HepG2 (cell line): ENCODE measurements around the gene IL1A. TPM values are rescaled to one million over a fixed set of nuclear protein-coding genes. Genes with fewer than 3 reads are reported as not detected.

Source experiments
- ATAC-seq: fragments of 200-7000 bp; cut with Tn5 transposase; 3 replicates; pipeline ENCODE4 v1.9.1; 2020; ENCODE audit warnings: mild to moderate bottlenecking, moderate library complexity
- BruUV-seq: library from RNA; stranded (reverse); fragments of 400-500 nt; replicated peaks from 2 replicates; lab custom pipeline; 2021; lab: Mats Ljungman, UMichigan
- CTCF ChIA-PET: fragments of 300-600 bp; formaldehyde crosslinking; extraction: SDS; loops from one replicate; lab custom pipeline; 2021; ENCODE audit warnings: low total read pairs, inconsistent platforms, low intra/inter-chr PET ratio; lab: Yijun Ruan, JAX
- POLR2A ChIA-PET: fragments of 350-600 bp; sonication (Branson Sonifier 250); formaldehyde crosslinking; loops from one replicate; lab custom pipeline; 2020; ENCODE audit warnings: antibody characterized with exemption, inconsistent platforms; lab: Yijun Ruan, JAX
- DNase-seq: peaks from one replicate; pipeline ENCODE4 v3.0.0-alpha.2; 2015; ENCODE audit warnings: low spot score
- FAIRE-seq: peaks from 3 replicates; lab custom pipeline; 2011; peaks lifted over from hg19 to GRCh38; lab: Jason Lieb, UNC
- H2AFZ ChIP-seq: one replicate; pipeline ENCODE4 v1.6.1; 2011; ENCODE audit warnings: low read length, inconsistent platforms
- H3K27ac ChIP-seq: fragments of 300-600 bp; 3 replicates; pipeline ENCODE4 v1.8.0; 2011; ENCODE audit warnings: mixed run types, mild to moderate bottlenecking, mixed read lengths, low read length, inconsistent platforms; ENCODE audit not compliant: insufficient read depth; ENCODE audit errors: extremely low read length
- H3K27me3 ChIP-seq, 2 experiments: fragments of 200-600 bp in 1 of 2; 2 replicates in 1 of 2; 3 replicates in 1 of 2; pipeline versions ENCODE4 v1.6.0 to v1.8.0; 2011; ENCODE audit warnings: low read length in 2 of 2, mild to moderate bottlenecking in 2 of 2, moderate library complexity in 2 of 2, inconsistent platforms in 1 of 2; ENCODE audit not compliant: insufficient read depth in 2 of 2, control insufficient read depth in 1 of 2
- H3K36me3 ChIP-seq, 2 experiments: fragments of 200-600 bp in 1 of 2; replicated peaks in 1 of 2; 2 replicates in 1 of 2; 3 replicates in 1 of 2; pipeline versions ENCODE4 v1.5.1 to v1.8.0; 2011; ENCODE audit warnings: low read length in 2 of 2, inconsistent platforms in 1 of 2; ENCODE audit not compliant: insufficient read depth in 2 of 2, control insufficient read depth in 1 of 2
- H3K4me1 ChIP-seq: 2 replicates; pipeline ENCODE4 v1.5.1; 2012; ENCODE audit warnings: low read length, inconsistent platforms; ENCODE audit not compliant: insufficient read depth
- H3K4me2 ChIP-seq: 2 replicates; pipeline ENCODE4 v1.6.0; 2011; ENCODE audit warnings: low read depth, low read length, inconsistent platforms
- H3K4me3 ChIP-seq, 3 experiments: fragments of 200-600 bp in 1 of 3; sonication (generic), shearing (Covaris generic) in 1 of 3; replicated peaks in 1 of 3; 2 replicates each; pipeline ENCODE4 v1.5.1; 2011 to 2016; ENCODE audit warnings: low read length in 3 of 3, inconsistent platforms in 2 of 3, low read depth in 2 of 3, mild to moderate bottlenecking in 2 of 3, control low read depth in 1 of 3, mixed read lengths in 1 of 3; ENCODE audit not compliant: insufficient read depth in 1 of 3
- H3K79me2 ChIP-seq: one replicate; pipeline ENCODE4 v1.6.1; 2011; ENCODE audit warnings: low read length, inconsistent platforms; ENCODE audit not compliant: insufficient read depth
- H3K9ac ChIP-seq: 2 replicates; pipeline ENCODE4 v1.6.0; 2011; ENCODE audit warnings: mild to moderate bottlenecking, low read depth, low read length, inconsistent platforms; ENCODE audit not compliant: insufficient read depth
- H3K9me3 ChIP-seq: 2 replicates; pipeline ENCODE4 v1.5.1; 2012; ENCODE audit warnings: mild to moderate bottlenecking, low read length
- H4K20me1 ChIP-seq: 2 replicates; pipeline ENCODE4 v1.6.0; 2011; ENCODE audit warnings: inconsistent platforms, mild to moderate bottlenecking, low read length, moderate library complexity; ENCODE audit not compliant: insufficient read depth
- ARNT ChIP-seq: fragments of 450-650 bp; IDR thresholded peaks from 2 replicates; pipeline ENCODE4 v1.6.1; 2017
- BCL3 ChIP-seq: sonication (generic); formaldehyde crosslinking; IDR thresholded peaks from 2 replicates; pipeline ENCODE4 v1.5.1; 2020; ENCODE audit warnings: mild to moderate bottlenecking, missing genetic modification reagents, moderate library complexity
- HNF4A ChIP-seq: sonication (generic); formaldehyde crosslinking; IDR thresholded peaks from 2 replicates; pipeline ENCODE4 v1.4.0; 2020; ENCODE audit warnings: missing genetic modification reagents
- JDP2 ChIP-seq: sonication (generic); formaldehyde crosslinking; IDR thresholded peaks from 2 replicates; pipeline ENCODE4 v1.8.1; 2022; ENCODE audit warnings: missing genetic modification reagents, borderline replicate concordance
- JUN ChIP-seq: sonication (generic); formaldehyde crosslinking; IDR thresholded peaks from 2 replicates; pipeline ENCODE4 v1.4.0; 2020; ENCODE audit warnings: mild to moderate bottlenecking, missing genetic modification reagents
- KLF6 ChIP-seq: IDR thresholded peaks from 2 replicates; pipeline ENCODE4 v1.8.0; 2016; ENCODE audit warnings: missing biosample characterization, missing genetic modification reagents
- NCOA2 ChIP-seq: sonication (generic); formaldehyde crosslinking; IDR thresholded peaks from 2 replicates; pipeline ENCODE4 v1.8.0; 2022; ENCODE audit warnings: inconsistent platforms
- PHF21A ChIP-seq: sonication (generic); formaldehyde crosslinking; IDR thresholded peaks from 2 replicates; pipeline ENCODE4 v1.5.0; 2020; ENCODE audit warnings: mild to moderate bottlenecking, missing genetic modification reagents
- POGZ ChIP-seq: sonication (generic); formaldehyde crosslinking; IDR thresholded peaks from 2 replicates; pipeline ENCODE4 v1.4.0; 2020; ENCODE audit warnings: mild to moderate bottlenecking, missing genetic modification reagents
- SALL1 ChIP-seq: sonication (generic); formaldehyde crosslinking; IDR thresholded peaks from 2 replicates; pipeline ENCODE4 v1.8.0; 2022; ENCODE audit warnings: mild to moderate bottlenecking, missing genetic modification reagents
- SIN3A ChIP-seq: IDR thresholded peaks from 2 replicates; pipeline ENCODE4 v1.6.1; 2011; ENCODE audit warnings: low read depth, mild to moderate bottlenecking, control low read depth, low read length, borderline replicate concordance
- THAP7 ChIP-seq: sonication (generic); formaldehyde crosslinking; IDR thresholded peaks from 2 replicates; pipeline ENCODE4 v1.8.1; 2023; ENCODE audit warnings: mild to moderate bottlenecking, missing genetic modification reagents
- ZFP62 ChIP-seq: sonication (generic); formaldehyde crosslinking; IDR thresholded peaks from 2 replicates; pipeline ENCODE4 v1.4.0; 2020; ENCODE audit warnings: missing genetic modification reagents
- ZFP91 ChIP-seq: sonication (generic); formaldehyde crosslinking; IDR thresholded peaks from 2 replicates; pipeline ENCODE4 v1.9.0; 2022; ENCODE audit warnings: missing genetic modification reagents, mild to moderate bottlenecking, borderline replicate concordance
- ZMYM3 ChIP-seq: sonication (generic); formaldehyde crosslinking; IDR thresholded peaks from 2 replicates; pipeline ENCODE4 v1.5.1; 2020; ENCODE audit warnings: mild to moderate bottlenecking, missing genetic modification reagents
- ZNF275 ChIP-seq: sonication (generic); formaldehyde crosslinking; IDR thresholded peaks from 2 replicates; pipeline ENCODE4 v1.8.0; 2022; ENCODE audit warnings: missing genetic modification reagents, mild to moderate bottlenecking, inconsistent platforms, borderline replicate concordance
- ZNF510 ChIP-seq: sonication (generic); formaldehyde crosslinking; IDR thresholded peaks from 2 replicates; pipeline ENCODE4 v1.4.0; 2020; ENCODE audit warnings: low read depth, mild to moderate bottlenecking, missing genetic modification reagents
- ZNF577 ChIP-seq: sonication (generic); formaldehyde crosslinking; IDR thresholded peaks from 2 replicates; pipeline ENCODE4 v1.4.0; 2020; ENCODE audit warnings: mild to moderate bottlenecking, low read depth, missing genetic modification reagents, borderline replicate concordance
- ZUFSP ChIP-seq: sonication (generic); formaldehyde crosslinking; IDR thresholded peaks from 2 replicates; pipeline ENCODE4 v1.9.0; 2021; ENCODE audit warnings: missing genetic modification reagents, mild to moderate bottlenecking, borderline replicate concordance
- WGBS: methylation state at CpG from one replicate; pipeline ENCODE4 v1.1.6; 2017; ENCODE audit warnings: low lambda C conversion rate; 5-methylcytosine and 5-hydroxymethylcytosine counted together
- in situ Hi-C: cut with HindIII; loops from 2 replicates; pipeline ENCODE4 v1.10.0; 2017; ENCODE audit warnings: low pct_unique_long_range_greater_than_20kb; ENCODE audit not compliant: extremely low pct_ligation_motif_present
- intact Hi-C: fragments of 100-400 bp; cut with micrococcal nuclease; formaldehyde crosslinking; loops from one replicate; pipeline ENCODE4 v1.10.0; 2022; ENCODE audit not compliant: unreplicated experiment
- polyA plus RNA-seq, 8 experiments: library from polyadenylated mRNA; depleted of rRNA in 3 of 8; stranded (reverse) in 7 of 8; unstranded in 1 of 8; fragments of >200 nt; fragmentation: Illumina TruSeq in 4 of 8; extraction: Trizol in 4 of 8; gene quantifications; 2 replicates each; pipeline versions ENCODE4 v1.2.1 to v1.2.3, GENCODE V29; 2011 to 2016; ENCODE audit warnings: low read depth in 4 of 8, missing spikeins in 1 of 8, mixed read lengths in 1 of 8; ENCODE audit not compliant: insufficient read depth in 1 of 8
- total RNA-seq, 5 experiments: library from RNA; depleted of rRNA; stranded (reverse); fragments of >200 nt; fragmentation: Illumina TruSeq; extraction: Trizol; gene quantifications; 2 replicates each; pipeline ENCODE4 v1.2.3, GENCODE V29; 2016; ENCODE audit warnings: low read depth in 1 of 5

Gene IL1A
- total and polyA plus RNA-seq, 2 of the 13 experiments (the other 11 are each of a cell fraction or from before 2014, with no cell fraction given) = not detected

GRCh38 chr2:112817082-112817689 lies 32.9 kb upstream of the IL1A start:
- peak; percentile 26 for ATAC-seq
- Histone ChIP-seq H2AFZ (no peak overlapping the region), H3K27ac (peak overlapping the region; percentile 22), H4K20me1 (no peaks in the 10 kb centered on the region), H3K9ac (no peak overlapping the region), H3K27me3 (no peaks in the 10 kb centered on the region), H3K79me2 (no peaks in the 10 kb centered on the region), H3K4me2 (peak overlapping the region; percentile 67; the same call in 1 of the 2 replicates), H3K9me3 (no peaks in the 10 kb centered on the region), H3K4me3 (no peak overlapping the region), H3K4me1 (peaks cover 88% of the 10 kb centered on the region), H3K36me3 (no peaks in the 10 kb centered on the region)
- 67% methylated on average over 4 of the region's 4 CpGs for WGBS
- ChIA-PET POLR2A (interaction anchor here (0.8 to 2.3 kb wide), 4 partner anchors 8 to 337 kb away, joined by 3 to 10 read pairs (median 5); partner anchors contain the start of gene SLC20A1), CTCF (no interaction called here)
- no TSS peak for BruUV-seq
- peak; percentile 15 for DNase-seq
- in situ Hi-C loops = no loop called here
- intact Hi-C loops = no loop called here
- no peak for FAIRE-seq
- no peak for TF ChIP-seq NCOA2 (CRISPR knock-in tag)
- TF ChIP-seq PHF21A (CRISPR knock-in tag) = no peak
- TF ChIP-seq THAP7 = no peak
- TF ChIP-seq POGZ (CRISPR knock-in tag) = no peak
- no peak for TF ChIP-seq ZFP62 (CRISPR knock-in tag)
- no peak for TF ChIP-seq ZNF510
- TF ChIP-seq ZMYM3 (CRISPR knock-in tag) = no peak
- no peak for TF ChIP-seq BCL3 (CRISPR knock-in tag)
- TF ChIP-seq ZUFSP (CRISPR knock-in tag) = no peak
- TF ChIP-seq SALL1 (CRISPR knock-in tag) = peak; percentile 23; the same call in 1 of the 2 replicates
- no peak for TF ChIP-seq JDP2 (CRISPR knock-in tag)
- no peak for TF ChIP-seq KLF6 (CRISPR knock-in tag)
- no peak for TF ChIP-seq ARNT
- TF ChIP-seq JUN (CRISPR knock-in tag) = no peak
- TF ChIP-seq ZFP91 (CRISPR knock-in tag) = no peak
- TF ChIP-seq HNF4A (CRISPR knock-in tag) = no peak
- TF ChIP-seq ZNF275 (CRISPR knock-in tag) = no peak
- no peak for TF ChIP-seq ZNF577 (CRISPR knock-in tag)
- TF ChIP-seq SIN3A = no peak
